Skeletal muscle tissue (tissue), 4 donors: ENCODE data around the gene GAS6. TPM values are rescaled to one million over a fixed set of nuclear protein-coding genes. Genes with fewer than 3 reads are reported as not detected.

ENCODE experiments used
- H3K27ac ChIP-seq: one replicate; pipeline ENCODE4 v1.7.0; 2013; ENCODE audit warnings: mild to moderate bottlenecking, low read depth, low read length, inconsistent platforms
- H3K27me3 ChIP-seq, 3 donors: one replicate each; pipeline ENCODE4 v1.7.0; 2013; ENCODE audit warnings: low read length in 3 of 3; ENCODE audit not compliant: control insufficient read depth in 3 of 3, insufficient read depth in 3 of 3
- H3K36me3 ChIP-seq, 3 donors: one replicate each; pipeline ENCODE4 v1.7.0; 2013; ENCODE audit warnings: low read length in 3 of 3; ENCODE audit not compliant: control insufficient read depth in 3 of 3, insufficient read depth in 3 of 3
- H3K4me1 ChIP-seq, 3 donors: one replicate each; pipeline ENCODE4 v1.7.0; 2013; ENCODE audit warnings: low read length in 3 of 3, mild to moderate bottlenecking in 3 of 3; ENCODE audit not compliant: control insufficient read depth in 3 of 3, insufficient read depth in 3 of 3
- H3K4me3 ChIP-seq, 3 donors: one replicate each; pipeline ENCODE4 v1.7.0; 2013; ENCODE audit warnings: low read length in 3 of 3
- H3K9ac ChIP-seq, 3 donors: one replicate each; pipeline ENCODE4 v1.7.0; 2013; ENCODE audit warnings: low read length in 3 of 3, mild to moderate bottlenecking in 3 of 3, moderate library complexity in 2 of 3, low read depth in 1 of 3
- H3K9me3 ChIP-seq, 3 donors: one replicate each; pipeline ENCODE4 v1.7.0; 2013; ENCODE audit warnings: low read length in 3 of 3; ENCODE audit not compliant: control insufficient read depth in 3 of 3
- total RNA-seq: library from RNA; depleted of rRNA; stranded (reverse); fragments of >200 nt; gene quantifications from one replicate; pipeline ENCODE4 v1.2.3, GENCODE V29; 2014
- donor health status: Osteomylitis.

The GAS6 gene
- total RNA-seq, 1 donor from 2014 or later = 25.1 TPM

GRCh38 chr13:113853518-113854237 is 10.2 kb downstream of the GAS6 start:
- H3K27me3 ChIP-seq = no peaks in the 10 kb centered on the region
- peak overlapping the region in 2 of 3 donors; percentile 24 to 68 for H3K9ac ChIP-seq
- H3K4me1 ChIP-seq = peaks cover 54 to 81% (median 59%) of the 10 kb centered on the region in 3 donors
- H3K4me3 ChIP-seq = peak overlapping the region; percentile 4 to 22 (median 11)
- peaks cover 0 to 7% (median 2%) of the 10 kb centered on the region in 3 donors for H3K36me3 ChIP-seq
- peak overlapping the region; percentile 69 for H3K27ac ChIP-seq
- H3K9me3 ChIP-seq = no peaks in the 10 kb centered on the region

GRCh38 chr13:113852536-113853517 is 11.0 kb downstream of the GAS6 start:
- no peaks in the 10 kb centered on the region for H3K9me3 ChIP-seq
- H3K27me3 ChIP-seq = no peaks in the 10 kb centered on the region
- no peak overlapping the region for H3K27ac ChIP-seq
- H3K4me1 ChIP-seq = peaks cover 63 to 80% (median 63%) of the 10 kb centered on the region in 3 donors
- H3K9ac ChIP-seq = peak overlapping the region in 1 of 3 donors; percentile 35
- H3K4me3 ChIP-seq = no peak overlapping the region
- peaks cover 0 to 2% (median 0%) of the 10 kb centered on the region in 3 donors for H3K36me3 ChIP-seq

GRCh38 chr13:113851826-113852535 is 11.9 kb downstream of the GAS6 start:
- no peaks in the 10 kb centered on the region for H3K27me3 ChIP-seq
- no peak overlapping the region for H3K9ac ChIP-seq
- peaks cover 59 to 80% (median 63%) of the 10 kb centered on the region in 3 donors for H3K4me1 ChIP-seq
- H3K27ac ChIP-seq = no peak overlapping the region
- no peaks in the 10 kb centered on the region for H3K9me3 ChIP-seq
- no peak overlapping the region for H3K4me3 ChIP-seq
- peaks cover 0 to 3% (median under 1%) of the 10 kb centered on the region in 3 donors for H3K36me3 ChIP-seq

- H3K4me1 ChIP-seq = peaks cover 54 to 74% (median 58%) of the 10 kb centered on the region in 3 donors
- no peak overlapping the region for H3K27ac ChIP-seq
- no peaks in the 10 kb centered on the region for H3K9me3 ChIP-seq
- H3K27me3 ChIP-seq = no peaks in the 10 kb centered on the region
- no peak overlapping the region for H3K9ac ChIP-seq
- H3K36me3 ChIP-seq = peaks cover 3 to 8% (median 6%) of the 10 kb centered on the region in 3 donors
- H3K4me3 ChIP-seq = no peak overlapping the region
Observed at GRCh38 chr13:113851480-113851803, 12.4 kb downstream of the GAS6 start.

- Histone ChIP-seq H3K9me3 (no peaks in the 10 kb centered on the region), H3K36me3 (peaks cover 6 to 12% (median 10%) of the 10 kb centered on the region in 3 donors), H3K4me1 (peaks cover 49 to 71% (median 54%) of the 10 kb centered on the region in 3 donors), H3K27me3 (no peaks in the 10 kb centered on the region), H3K4me3 (no peak overlapping the region), H3K27ac (no peak overlapping the region), H3K9ac (no peak overlapping the region)
Observed at GRCh38 chr13:113850722-113851479, 13.0 kb downstream of the GAS6 start.

- Histone ChIP-seq H3K36me3 (peaks cover 11 to 14% (median 14%) of the 10 kb centered on the region in 3 donors), H3K9ac (no peak overlapping the region), H3K27me3 (no peaks in the 10 kb centered on the region), H3K4me1 (peaks cover 46 to 66% (median 50%) of the 10 kb centered on the region in 3 donors), H3K4me3 (no peak overlapping the region), H3K9me3 (no peaks in the 10 kb centered on the region), H3K27ac (no peak overlapping the region)
Observed at GRCh38 chr13:113849981-113850721, 13.7 kb downstream of the GAS6 start.

- no peaks in the 10 kb centered on the region for H3K9me3 ChIP-seq
- no peaks in the 10 kb centered on the region for H3K27me3 ChIP-seq
- peaks cover 14 to 18% (median 14%) of the 10 kb centered on the region in 3 donors for H3K36me3 ChIP-seq
- peaks cover 40 to 60% (median 50%) of the 10 kb centered on the region in 3 donors for H3K4me1 ChIP-seq
- no peak overlapping the region for H3K27ac ChIP-seq
- no peak overlapping the region for H3K4me3 ChIP-seq
- no peak overlapping the region for H3K9ac ChIP-seq
Observed at GRCh38 chr13:113849546-113849945, 14.3 kb downstream of the GAS6 start.

GRCh38 chr13:113848431-113849260 is 15.2 kb downstream of the GAS6 start:
- Histone ChIP-seq H3K27me3 (no peaks in the 10 kb centered on the region), H3K36me3 (peaks cover 14 to 21% (median 20%) of the 10 kb centered on the region in 3 donors), H3K4me1 (peaks cover 31 to 51% (median 46%) of the 10 kb centered on the region in 3 donors), H3K9ac (no peak overlapping the region), H3K4me3 (no peak overlapping the region), H3K9me3 (no peaks in the 10 kb centered on the region), H3K27ac (no peak overlapping the region)
